Measurements from ENCODE around the gene KCNJ5.

DNA sequence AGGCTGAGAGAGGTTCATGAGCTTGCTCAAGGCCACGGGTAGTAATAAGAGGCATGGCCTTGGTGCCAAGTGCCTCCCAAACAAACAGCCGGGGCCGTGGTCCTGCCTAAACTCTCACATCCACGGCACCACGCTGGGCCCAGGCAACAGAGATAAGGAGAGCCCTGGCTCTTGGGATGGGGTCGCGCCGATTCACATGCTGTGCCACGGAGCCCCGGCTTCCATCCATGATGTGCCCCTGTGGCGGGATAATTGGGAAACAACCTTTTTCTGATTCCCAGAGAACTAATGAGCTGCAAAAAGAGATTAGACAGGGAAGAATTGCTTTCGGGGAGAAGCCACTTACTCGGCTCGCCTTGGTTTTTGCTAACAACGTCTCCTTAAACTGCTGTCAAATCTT is 29.5 kb downstream of the KCNJ5 start:
- TF ChIP-seq, protein P1, sequence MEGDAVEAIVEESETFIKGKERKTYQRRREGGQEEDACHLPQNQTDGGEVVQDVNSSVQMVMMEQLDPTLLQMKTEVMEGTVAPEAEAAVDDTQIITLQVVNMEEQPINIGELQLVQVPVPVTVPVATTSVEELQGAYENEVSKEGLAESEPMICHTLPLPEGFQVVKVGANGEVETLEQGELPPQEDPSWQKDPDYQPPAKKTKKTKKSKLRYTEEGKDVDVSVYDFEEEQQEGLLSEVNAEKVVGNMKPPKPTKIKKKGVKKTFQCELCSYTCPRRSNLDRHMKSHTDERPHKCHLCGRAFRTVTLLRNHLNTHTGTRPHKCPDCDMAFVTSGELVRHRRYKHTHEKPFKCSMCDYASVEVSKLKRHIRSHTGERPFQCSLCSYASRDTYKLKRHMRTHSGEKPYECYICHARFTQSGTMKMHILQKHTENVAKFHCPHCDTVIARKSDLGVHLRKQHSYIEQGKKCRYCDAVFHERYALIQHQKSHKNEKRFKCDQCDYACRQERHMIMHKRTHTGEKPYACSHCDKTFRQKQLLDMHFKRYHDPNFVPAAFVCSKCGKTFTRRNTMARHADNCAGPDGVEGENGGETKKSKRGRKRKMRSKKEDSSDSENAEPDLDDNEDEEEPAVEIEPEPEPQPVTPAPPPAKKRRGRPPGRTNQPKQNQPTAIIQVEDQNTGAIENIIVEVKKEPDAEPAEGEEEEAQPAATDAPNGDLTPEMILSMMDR (IDR thresholded peaks at IDR 0.05; ENCODE audit: borderline replicate concordance, extremely low read depth, low read length, poor library complexity, severe bottlenecking): no peak
- no peak for TF ChIP-seq EZH2 (IDR thresholded peaks at IDR 0.05; ENCODE audit: borderline replicate concordance, low read depth, low read length, severe bottlenecking)
